Measurements from ENCODE around the gene REXO1. TPM values are rescaled to one million over a fixed set of nuclear protein-coding genes. Genes with fewer than 3 reads are reported as not detected.

Gene REXO1
- total RNA-seq, 1 donor from 2014 or later: 37.9 TPM

DNA sequence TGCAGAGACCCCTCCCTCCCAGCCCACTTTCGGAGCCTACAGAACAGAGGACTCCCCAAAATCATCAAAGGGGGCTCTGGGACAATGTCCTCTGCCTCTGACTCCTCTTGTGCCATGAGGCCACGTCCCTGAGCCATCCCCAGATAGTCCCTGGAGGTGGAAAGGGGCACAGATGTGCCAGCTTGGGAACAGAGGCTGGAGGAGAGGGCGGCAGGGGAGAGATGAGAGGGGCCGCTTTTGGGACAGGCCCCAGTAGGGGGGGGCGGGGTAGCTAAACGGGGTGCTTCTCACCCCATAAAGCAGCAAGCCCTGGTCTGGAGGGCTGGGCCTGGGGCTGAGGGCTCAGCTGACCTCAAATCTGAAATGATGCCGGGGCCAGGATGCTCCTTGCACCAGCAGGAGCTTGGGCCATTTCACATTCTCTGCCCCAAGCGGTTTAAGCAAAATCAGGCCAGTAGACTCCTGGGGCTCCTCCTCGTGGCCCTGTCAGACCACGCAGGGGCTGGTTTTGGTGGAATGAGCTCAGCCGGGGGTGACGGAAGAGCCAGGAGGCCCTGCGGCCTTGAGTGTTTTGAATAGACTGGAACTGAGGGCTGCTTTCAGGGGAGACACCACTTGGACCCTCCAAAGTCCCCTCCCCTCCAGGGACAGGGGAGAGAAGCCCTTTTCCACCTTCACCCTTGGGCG lies 67.9 kb downstream of the REXO1 start:
- TF ChIP-seq, protein P1, sequence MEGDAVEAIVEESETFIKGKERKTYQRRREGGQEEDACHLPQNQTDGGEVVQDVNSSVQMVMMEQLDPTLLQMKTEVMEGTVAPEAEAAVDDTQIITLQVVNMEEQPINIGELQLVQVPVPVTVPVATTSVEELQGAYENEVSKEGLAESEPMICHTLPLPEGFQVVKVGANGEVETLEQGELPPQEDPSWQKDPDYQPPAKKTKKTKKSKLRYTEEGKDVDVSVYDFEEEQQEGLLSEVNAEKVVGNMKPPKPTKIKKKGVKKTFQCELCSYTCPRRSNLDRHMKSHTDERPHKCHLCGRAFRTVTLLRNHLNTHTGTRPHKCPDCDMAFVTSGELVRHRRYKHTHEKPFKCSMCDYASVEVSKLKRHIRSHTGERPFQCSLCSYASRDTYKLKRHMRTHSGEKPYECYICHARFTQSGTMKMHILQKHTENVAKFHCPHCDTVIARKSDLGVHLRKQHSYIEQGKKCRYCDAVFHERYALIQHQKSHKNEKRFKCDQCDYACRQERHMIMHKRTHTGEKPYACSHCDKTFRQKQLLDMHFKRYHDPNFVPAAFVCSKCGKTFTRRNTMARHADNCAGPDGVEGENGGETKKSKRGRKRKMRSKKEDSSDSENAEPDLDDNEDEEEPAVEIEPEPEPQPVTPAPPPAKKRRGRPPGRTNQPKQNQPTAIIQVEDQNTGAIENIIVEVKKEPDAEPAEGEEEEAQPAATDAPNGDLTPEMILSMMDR (conservative IDR thresholded peaks at IDR 0.05): no peak
- H3K27ac Mint-ChIP-seq: no peak overlapping the region
- no peak overlapping the region for H3K4me3 Mint-ChIP-seq
- H3K4me1 Mint-ChIP-seq (ENCODE audit: unreplicated experiment): no peaks in the 10 kb centered on the region
- DNase-seq (ENCODE audit: extremely low spot score, unreplicated experiment): no peak
- no peaks in the 10 kb centered on the region for H3K9me3 Mint-ChIP-seq
- H3K27me3 Mint-ChIP-seq: peaks cover 81% of the 10 kb centered on the region
- no peaks in the 10 kb centered on the region for H3K36me3 Mint-ChIP-seq

- Mint-ChIP-seq H3K9me3 (no peaks in the 10 kb centered on the region), H3K27ac (no peak overlapping the region), H3K27me3 (peaks cover 79% of the 10 kb centered on the region), H3K4me3 (no peak overlapping the region), H3K4me1 (ENCODE audit: unreplicated experiment) (no peaks in the 10 kb centered on the region), H3K36me3 (no peaks in the 10 kb centered on the region)
- TF ChIP-seq, protein P1 (conservative IDR thresholded peaks at IDR 0.05): no peak
- DNase-seq (ENCODE audit: extremely low spot score, unreplicated experiment): no peak
Observed at GRCh38 chr19:1779574-1779973, 68.7 kb downstream of the REXO1 start.

DNA sequence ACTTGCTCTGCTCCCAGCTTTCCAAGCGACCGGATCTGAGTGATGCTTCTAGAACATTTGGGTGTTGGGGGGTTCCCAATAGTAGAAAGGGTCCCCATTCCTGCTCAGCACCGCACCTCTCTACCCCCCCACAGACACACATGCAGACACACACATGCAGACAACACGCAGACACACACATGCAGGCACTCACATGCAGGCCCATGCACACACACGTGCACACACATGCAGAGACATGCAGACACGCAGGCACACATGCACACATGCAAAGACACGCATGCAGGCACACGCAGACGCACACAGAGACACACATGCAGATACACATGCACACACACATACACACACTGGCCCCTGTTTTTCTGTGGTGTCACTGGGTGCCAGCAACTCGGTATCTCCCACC lies 71.1 kb downstream of the REXO1 start:
- H3K36me3 Mint-ChIP-seq: peaks cover 4% of the 10 kb centered on the region
- H3K4me1 Mint-ChIP-seq (ENCODE audit: unreplicated experiment): peaks cover 3% of the 10 kb centered on the region
- TF ChIP-seq, protein P1 (conservative IDR thresholded peaks at IDR 0.05): no peak
- H3K4me3 Mint-ChIP-seq: peak overlapping the region; percentile 33
- H3K9me3 Mint-ChIP-seq: no peaks in the 10 kb centered on the region
- H3K27ac Mint-ChIP-seq: no peak overlapping the region
- peaks cover 89% of the 10 kb centered on the region for H3K27me3 Mint-ChIP-seq
- DNase-seq (ENCODE audit: extremely low spot score, unreplicated experiment): no peak

- no peak overlapping the region for H3K27ac Mint-ChIP-seq
- H3K9me3 Mint-ChIP-seq: no peaks in the 10 kb centered on the region
- DNase-seq (ENCODE audit: extremely low spot score, unreplicated experiment): no peak
- H3K4me3 Mint-ChIP-seq: peak overlapping the region; percentile 33
- peaks cover 4% of the 10 kb centered on the region for H3K36me3 Mint-ChIP-seq
- TF ChIP-seq, protein P1 (conservative IDR thresholded peaks at IDR 0.05): no peak
- peaks cover 3% of the 10 kb centered on the region for H3K4me1 Mint-ChIP-seq (ENCODE audit: unreplicated experiment)
- peaks cover 84% of the 10 kb centered on the region for H3K27me3 Mint-ChIP-seq
Observed at GRCh38 chr19:1776606-1777147, 71.6 kb downstream of the REXO1 start.

DNA sequence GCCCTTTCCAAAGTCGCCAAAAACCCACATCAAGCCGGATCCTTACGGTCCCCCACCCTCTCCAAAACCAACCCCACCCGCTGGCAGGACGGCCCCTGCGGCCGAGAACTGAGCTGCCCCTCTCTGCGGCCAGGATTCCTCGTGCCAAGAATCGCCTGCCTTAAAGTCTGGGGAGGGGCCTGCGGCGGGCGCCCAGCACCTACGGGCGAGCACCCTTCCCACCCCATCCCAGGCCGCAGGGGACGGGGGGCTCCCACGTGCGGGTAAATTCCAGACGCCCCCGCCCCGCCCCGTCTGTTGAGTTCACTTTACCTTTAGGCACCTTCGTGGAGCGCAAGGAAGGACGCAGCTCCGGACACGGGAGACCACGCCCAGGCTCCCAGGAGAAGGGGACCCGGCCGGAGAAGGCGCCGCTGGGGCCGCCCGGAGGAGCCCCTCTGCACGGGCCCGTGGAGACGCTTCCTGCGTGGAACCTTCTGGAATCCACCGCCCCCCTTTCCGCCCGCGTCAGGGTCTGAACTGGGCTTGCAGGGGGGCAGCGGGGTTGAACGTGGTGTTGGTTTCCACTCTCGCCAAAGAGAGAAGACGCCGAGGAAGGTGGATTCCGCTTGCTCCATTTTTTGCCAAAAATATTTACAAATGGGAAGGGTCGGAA lies 72.2 kb downstream of the REXO1 start:
- TF ChIP-seq, protein P1 (conservative IDR thresholded peaks at IDR 0.05): no peak
- Mint-ChIP-seq H3K27ac (no peak overlapping the region), H3K4me1 (ENCODE audit: unreplicated experiment) (peaks cover 3% of the 10 kb centered on the region), H3K4me3 (no peak overlapping the region), H3K36me3 (peaks cover 4% of the 10 kb centered on the region), H3K27me3 (peaks cover 86% of the 10 kb centered on the region), H3K9me3 (peaks cover 4% of the 10 kb centered on the region)
- DNase-seq (ENCODE audit: extremely low spot score, unreplicated experiment): no peak
